SHP77 (cell line): ENCODE results near the gene AUNIP.

Experiments used
- DNase-seq, 2 experiments: peaks; one replicate each; lab custom pipeline; 2025; lab: John Stamatoyannopoulos, UW

AUNIP gene

DNA sequence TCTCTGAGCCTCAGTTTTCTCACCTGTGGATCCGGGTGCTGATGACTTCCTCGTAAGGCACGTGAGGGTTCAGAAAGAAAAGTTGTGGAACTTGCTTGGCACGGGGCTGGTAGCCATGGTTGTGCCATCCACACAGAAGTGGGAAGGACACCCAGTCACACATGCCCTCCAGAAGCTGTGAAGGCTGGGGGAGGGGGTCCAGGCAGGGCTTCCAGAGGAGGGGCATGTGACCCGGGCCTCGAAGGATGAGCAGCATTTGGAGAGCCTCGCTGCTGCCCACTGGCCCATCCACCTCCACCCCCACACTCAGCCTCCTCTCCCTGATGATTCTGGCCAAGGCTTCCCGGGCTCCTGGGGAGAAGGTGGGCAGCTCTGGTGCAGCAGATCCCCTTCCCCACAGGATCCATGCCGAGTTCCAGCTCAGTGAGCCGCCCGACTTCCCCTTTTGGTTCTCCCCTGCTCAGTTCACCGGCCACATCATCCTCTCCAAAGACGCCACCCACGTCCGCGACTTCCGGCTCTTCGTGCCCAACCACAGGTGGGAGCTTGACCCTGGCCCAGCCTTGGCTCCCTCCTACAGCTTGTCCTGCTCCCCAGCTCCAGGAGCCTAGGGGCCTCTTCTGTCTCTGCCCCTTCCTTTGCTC, 49.9 kb downstream of the AUNIP start:
- DNase-seq, result no peak

GRCh38 chr1:25808481-25809244, 50.6 kb downstream of the AUNIP start:
- DNase-seq, result no peak

- no peak for DNase-seq
These were observed 51.5 kb downstream of the AUNIP start for GRCh38 chr1:25807480-25808390.

DNA sequence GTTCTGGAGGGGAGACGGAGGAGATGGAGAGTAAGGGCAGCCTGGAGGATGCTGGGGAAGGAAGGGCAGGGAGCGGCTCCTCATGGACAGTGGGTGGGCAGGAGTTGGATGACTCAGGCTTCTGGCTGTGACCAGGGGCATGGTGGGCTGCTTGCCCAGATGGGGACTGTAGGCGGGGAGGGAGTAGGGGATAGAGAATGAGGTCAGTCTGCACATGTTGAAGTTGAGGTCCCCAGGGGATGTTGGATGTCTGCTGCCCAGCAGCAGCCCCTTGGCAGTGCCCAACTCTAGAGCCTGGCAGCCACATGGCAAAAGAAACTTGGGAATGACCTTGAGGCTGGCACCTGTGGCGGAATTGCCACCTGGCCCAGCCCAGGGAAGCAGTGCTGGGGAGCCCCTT, 52.8 kb downstream of the AUNIP start:
- DNase-seq, result no peak

DNA sequence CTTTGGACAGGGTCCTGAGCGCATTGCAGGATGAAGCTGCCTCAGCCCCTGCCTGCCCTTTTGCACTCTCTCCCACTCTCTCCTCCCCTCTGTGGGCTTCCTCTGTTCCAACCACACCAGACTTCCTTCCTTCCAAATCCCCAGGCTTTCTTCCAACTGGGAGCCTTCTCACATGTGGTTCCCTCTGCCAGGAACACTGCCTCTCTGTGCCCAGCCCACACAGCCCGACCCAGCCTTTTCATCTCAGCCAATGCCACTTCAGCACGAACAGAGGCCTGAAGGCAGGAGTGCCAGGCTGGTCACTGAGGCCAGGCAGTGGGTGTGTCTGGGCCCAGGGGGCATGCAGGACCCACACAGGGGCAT, 53.4 kb downstream of the AUNIP start:
- no peak for DNase-seq

DNA sequence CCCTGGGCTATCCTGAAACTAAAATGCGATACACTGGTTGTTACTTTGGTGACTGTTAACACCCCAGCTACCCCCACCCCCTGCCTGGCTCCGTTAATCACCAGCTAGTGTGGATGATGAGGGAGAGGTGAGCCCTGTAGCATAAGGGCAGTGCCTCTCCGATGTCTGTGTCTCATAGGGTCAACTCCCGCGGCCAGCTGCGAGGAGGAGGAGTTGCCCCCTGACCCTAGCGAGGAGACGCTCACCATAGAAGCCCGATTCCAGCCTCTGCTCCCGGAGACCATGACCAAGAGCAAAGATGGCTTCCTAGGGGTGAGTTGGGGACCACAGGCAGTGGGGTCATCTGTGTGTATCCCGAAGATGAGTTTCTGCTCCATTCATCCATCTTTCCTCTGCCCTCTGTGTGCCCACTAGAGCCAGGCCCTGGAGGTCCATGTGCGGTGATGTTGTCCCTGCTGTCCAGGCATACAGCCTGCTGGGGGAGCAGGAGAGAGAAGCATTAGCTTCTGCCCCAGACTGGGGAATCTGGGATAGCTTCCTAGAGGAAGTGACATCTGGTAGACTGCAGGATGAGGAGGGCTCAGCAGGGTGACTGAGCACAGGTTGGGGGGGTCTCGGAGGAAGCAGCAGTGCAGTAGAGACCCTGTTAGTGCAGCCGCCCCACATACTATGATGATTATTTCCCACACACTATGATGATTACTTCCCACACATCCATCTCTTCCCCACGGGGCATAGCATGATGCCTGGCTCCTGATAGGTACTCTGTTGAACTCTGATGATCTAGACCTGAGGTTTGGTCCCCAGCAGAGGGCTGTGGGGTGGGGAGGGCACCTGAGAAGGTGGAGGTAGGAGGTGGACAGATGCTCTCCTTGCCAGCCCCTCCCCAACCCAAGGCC, 54.0 kb downstream of the AUNIP start:
- DNase-seq, result no peak

- no peak for DNase-seq
These were observed 54.9 kb downstream of the AUNIP start for GRCh38 chr1:25804244-25804963.

GRCh38 chr1:25803368-25803767, 55.9 kb downstream of the AUNIP start:
- no peak for DNase-seq

GRCh38 chr1:25802915-25803314, 56.3 kb downstream of the AUNIP start:
- DNase-seq, result no peak

- no peak for DNase-seq
These were observed 58.4 kb downstream of the AUNIP start for GRCh38 chr1:25800703-25801377.

GRCh38 chr1:25799935-25800702, 59.1 kb downstream of the AUNIP start, which contains the start of gene SELENON:
SELENON (plus strand) TSS chr1:25800193; CDS start chr1:25800231, 38 bp downstream.
- peak; percentile 20 to 63 for DNase-seq

DNA sequence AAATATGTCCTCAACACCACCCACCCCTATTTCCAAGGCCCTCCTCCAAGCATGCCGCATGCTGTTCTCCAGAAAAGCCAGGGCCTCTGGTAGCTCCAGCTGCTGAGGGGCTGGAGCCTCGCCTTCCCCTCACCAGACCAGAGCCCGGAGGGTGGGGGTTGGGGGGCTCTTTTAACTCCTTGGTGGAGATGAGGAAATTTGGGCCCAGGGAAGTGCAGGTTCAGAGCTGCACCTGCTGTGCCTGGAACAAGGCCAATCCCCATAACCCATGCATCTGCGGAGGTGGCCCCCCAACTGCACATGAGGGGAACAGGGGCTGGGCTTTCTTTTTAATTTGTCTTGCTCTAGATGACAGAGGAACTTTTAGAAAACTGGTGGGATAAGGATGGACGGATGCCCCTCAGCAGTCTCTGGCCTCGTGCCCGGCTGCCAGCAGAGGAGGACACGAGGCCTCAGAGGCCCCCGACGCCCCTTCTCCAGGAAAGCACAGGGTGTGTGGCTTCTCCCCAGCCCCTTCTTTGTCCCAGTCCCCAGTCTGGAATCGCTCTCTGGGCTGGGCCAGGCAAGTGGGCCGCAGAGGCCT, 59.8 kb downstream of the AUNIP start:
- DNase-seq, result no peak

GRCh38 chr1:25798666-25799351, 60.4 kb downstream of the AUNIP start:
- no peak for DNase-seq

GRCh38 chr1:25797939-25798338, 61.3 kb downstream of the AUNIP start:
- no peak for DNase-seq

DNA sequence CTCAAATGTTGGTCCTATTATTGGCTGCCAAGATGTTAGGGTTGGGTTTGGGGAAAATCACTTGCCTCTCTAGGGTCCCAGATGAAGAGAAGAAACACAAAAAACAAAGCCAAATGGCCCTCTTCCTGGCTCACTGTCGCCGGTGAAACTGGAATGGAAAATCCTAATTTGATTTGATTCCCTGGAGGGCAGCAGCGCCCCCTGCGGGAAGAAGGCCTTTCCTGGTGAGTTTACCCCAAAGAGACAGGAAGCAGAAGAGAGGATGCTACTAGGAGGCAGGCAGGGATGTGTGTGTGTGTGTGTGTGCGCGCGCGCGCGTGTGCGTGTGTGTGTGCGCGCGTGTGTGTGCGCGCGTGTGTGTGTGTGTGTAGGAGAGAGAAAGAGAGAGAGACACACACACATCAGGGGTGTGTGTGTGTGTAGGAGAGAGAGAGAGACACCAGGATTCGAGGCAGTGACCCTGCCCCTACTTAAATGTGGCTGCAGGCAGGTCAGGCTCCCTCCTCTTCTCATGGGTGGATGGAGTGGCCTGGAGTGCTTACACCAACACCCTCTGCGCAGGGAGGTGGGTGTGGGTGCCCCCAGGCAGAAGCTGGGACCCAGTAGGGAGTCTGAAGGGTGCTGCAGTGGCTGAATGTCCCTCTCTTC, 62.3 kb downstream of the AUNIP start:
- peak; percentile 82 to 87 for DNase-seq

DNA sequence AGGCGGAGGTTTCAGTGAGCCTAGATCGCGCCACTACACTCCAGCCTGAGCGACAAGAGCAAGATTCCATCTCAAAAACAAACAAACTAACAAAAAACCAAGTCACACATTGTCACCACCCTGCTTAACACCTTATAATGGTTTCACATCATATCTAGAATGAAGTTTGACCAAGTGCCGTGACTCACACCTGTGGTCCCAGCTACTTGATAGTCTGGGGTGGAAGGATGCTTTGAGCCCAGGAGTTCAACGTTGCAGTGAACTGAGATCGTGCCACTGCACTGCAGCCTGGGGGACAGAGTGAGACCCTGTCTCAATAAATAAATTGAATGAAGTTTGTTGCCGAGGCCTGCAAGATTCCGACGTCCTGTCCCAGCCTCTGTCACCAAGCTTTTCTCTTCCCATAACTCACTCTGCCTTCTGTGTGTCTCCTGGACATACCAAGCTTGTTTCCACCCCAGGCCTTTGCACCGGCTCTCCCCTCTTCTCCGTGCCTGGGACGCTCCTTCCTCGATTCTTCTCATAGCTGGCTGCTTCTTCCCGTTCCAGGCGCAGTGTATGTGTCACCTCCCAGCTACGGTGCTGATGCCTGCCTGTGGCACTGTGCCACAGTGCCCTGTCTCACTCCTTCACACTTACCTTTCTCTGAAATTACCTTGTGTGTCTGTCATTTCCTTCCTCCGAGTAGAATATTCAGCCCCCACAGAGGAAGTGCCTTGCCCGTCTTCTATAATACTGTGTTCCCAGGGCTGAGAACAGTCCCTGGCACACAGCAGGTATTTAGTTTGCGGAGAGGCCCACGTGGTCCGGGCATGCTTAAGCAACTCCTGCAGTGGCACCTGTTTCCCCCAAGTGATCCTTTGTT, 63.1 kb downstream of the AUNIP start:
- peak; percentile 63 to 70 for DNase-seq

DNA sequence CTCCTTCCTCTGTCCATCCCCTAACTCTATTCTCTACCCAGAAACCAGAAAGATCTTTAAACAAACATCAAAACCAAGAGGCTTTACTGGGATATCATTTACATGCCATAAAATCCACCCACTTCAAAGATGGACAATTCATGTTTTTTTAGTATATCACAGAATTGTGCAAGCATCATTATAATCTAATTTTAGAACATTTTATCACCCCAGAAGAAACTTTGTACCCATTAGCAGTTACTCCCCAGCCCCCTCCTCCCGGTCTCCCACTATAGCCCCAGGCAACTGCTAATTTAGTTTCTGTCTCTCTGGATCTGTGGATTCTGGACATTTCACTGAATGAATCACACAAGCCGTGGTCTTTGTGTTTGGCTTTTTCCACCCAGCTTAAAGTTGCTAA, 64.0 kb downstream of the AUNIP start:
- no peak for DNase-seq
